Activated effector memory CD4-positive, alpha-beta T cell treated with anti-CD3 and anti-CD28 coated beads, Interleukin-2, amount 50 U/mL, for 16 hours (primary cell): Measurements from ENCODE around the gene SLC15A2.

Source experiments
- DNase-seq: peaks from one replicate; pipeline ENCODE4 v3.0.0-alpha.2; 2020

SLC15A2 gene

GRCh38 chr3:121988146-121988545, 93.9 kb downstream of the SLC15A2 start:
- DNase-seq: no peak

GRCh38 chr3:121989943-121990342, 95.7 kb downstream of the SLC15A2 start:
- no peak for DNase-seq

GRCh38 chr3:121992601-121993560, 98.7 kb downstream of the SLC15A2 start:
- no peak for DNase-seq
